ENCODE measurements around the gene PLA2G4B. TPM values are rescaled to one million over a fixed set of nuclear protein-coding genes. Genes with fewer than 3 reads are reported as not detected.

Gene PLA2G4B
- total and polyA plus RNA-seq, 2 of the 8 experiments (the other 6 are each of a cell fraction or from before 2014, with no cell fraction given): 4.2 to 9.2 TPM

GRCh38 chr15:41794081-41794480, 44.6 kb upstream of the PLA2G4B start:
- H4K8ac ChIP-seq (ENCODE audit: extremely low read depth, insufficient read depth, low read length): no peak overlapping the region
- H2AFZ ChIP-seq (ENCODE audit: low read length): no peak overlapping the region
- H2BK15ac ChIP-seq (ENCODE audit: low read length): no peak overlapping the region
- POLR2A ChIA-PET (ENCODE audit: partially characterized antibody): no interaction called here
- H4K20me1 ChIP-seq (replicated peaks in 1 of 2; ENCODE audit: control insufficient read depth in 1 of 2, insufficient read depth in 2 of 2, low read length in 2 of 2): peaks cover 0 to under 1% of the 10 kb centered on the region in 2 experiments
- no peak overlapping the region for H2AK5ac ChIP-seq (ENCODE audit: low read depth, low read length)
- CTCF ChIA-PET (ENCODE audit: partially characterized antibody): interaction anchor here (1.1 to 2.7 kb wide), 6 partner anchors 11 to 190 kb away, joined by 3 to 15 read pairs (median 3); no protein-coding TSS in a partner anchor
- DNase-seq (ENCODE audit: low read depth in 1 of 2, low spot score in 2 of 2): no peak
- H3K79me2 ChIP-seq (ENCODE audit: control insufficient read depth in 1 of 2, insufficient read depth in 2 of 2, low read length in 2 of 2): no peaks in the 10 kb centered on the region; a peak in 1 of 4 replicates
- no peaks in the 10 kb centered on the region for H3K9me3 ChIP-seq (ENCODE audit: insufficient read depth in 2 of 2, low read depth in 1 of 2, low read length in 1 of 2)
- H3K4me3 ChIP-seq (ENCODE audit: extremely low read depth in 1 of 4, insufficient read depth in 2 of 4, low read depth in 3 of 4, low read length in 4 of 4): no peak overlapping the region
- no peak overlapping the region for H3K27ac ChIP-seq (ENCODE audit: low read depth, low read length)
- no peak overlapping the region for H4K5ac ChIP-seq (ENCODE audit: insufficient read length, low read depth, low read length)
- 88% methylated on average over 4 of the region's 4 CpGs; no CpG with 5 or more reads in 1 of the 2 experiments for WGBS, 2 experiments (ENCODE audit: extremely low coverage in 1 of 2, insufficient coverage in 1 of 2, insufficient read length in 1 of 2, insufficient replicate concordance in 2 of 2, low coverage in 1 of 2, low lambda C conversion rate in 2 of 2, missing lambda C conversion rate in 1 of 2)
- H2BK5ac ChIP-seq (ENCODE audit: low read depth, low read length): no peak overlapping the region
- H3K4me2 ChIP-seq (ENCODE audit: insufficient read depth in 1 of 2, low read depth in 2 of 2, low read length in 2 of 2): no peak overlapping the region
- no peak overlapping the region for H3K14ac ChIP-seq (ENCODE audit: insufficient read length)
- H4K91ac ChIP-seq (replicated peaks; ENCODE audit: insufficient read length, low read length): no peak overlapping the region
- H3K4me1 ChIP-seq (replicated peaks in 1 of 4; ENCODE audit: control insufficient read depth in 3 of 4, insufficient read depth in 4 of 4, low read length in 3 of 4): peaks cover 6 to 19% (median 13%) of the 10 kb centered on the region in 4 experiments; a peak in 6 of 7 replicates
- H2BK20ac ChIP-seq (ENCODE audit: low read length): no peak overlapping the region
- H3K79me1 ChIP-seq (ENCODE audit: low read depth, low read length): no peaks in the 10 kb centered on the region
- H2BK12ac ChIP-seq (ENCODE audit: low read depth, low read length): no peak overlapping the region
- H2BK120ac ChIP-seq (replicated peaks; ENCODE audit: low read depth, low read length): no peak overlapping the region
- no peak overlapping the region for H3K18ac ChIP-seq (ENCODE audit: extremely low read depth, low read length)
- no peak for FAIRE-seq
- no peak overlapping the region for H3K23ac ChIP-seq (ENCODE audit: insufficient read length)
- no peaks in the 10 kb centered on the region for H3K36me3 ChIP-seq (ENCODE audit: control insufficient read depth in 2 of 4, insufficient read depth in 4 of 4, low read length in 3 of 4)
- H3K27me3 ChIP-seq (replicated peaks in 1 of 4; ENCODE audit: control insufficient read depth in 3 of 4, extremely low read depth in 1 of 4, insufficient read depth in 3 of 4, low read length in 3 of 4): no peaks in the 10 kb centered on the region
- no peak overlapping the region for H3K4ac ChIP-seq (replicated peaks; ENCODE audit: insufficient read length, low read depth, low read length)
- no peaks in the 10 kb centered on the region for H3K23me2 ChIP-seq (ENCODE audit: low read depth, low read length)
- no peak overlapping the region for H3K56ac ChIP-seq (replicated peaks; ENCODE audit: insufficient read length, low read depth, low read length)
- no peak overlapping the region for H3K9ac ChIP-seq (replicated peaks in 1 of 4; ENCODE audit: extremely low read depth in 1 of 4, low read depth in 3 of 4, low read length in 3 of 4)
- TF ChIP-seq CEBPB (IDR thresholded peaks at IDR 0.05; ENCODE audit: low read depth, low read length): no peak
- TF ChIP-seq KDM1A (IDR thresholded peaks at IDR 0.05; ENCODE audit: borderline replicate concordance, low read length): no peak
- no peak for TF ChIP-seq KDM5A (IDR thresholded peaks at IDR 0.05; ENCODE audit: low read length)
- no peak for TF ChIP-seq PHF8 (conservative IDR thresholded peaks at IDR 0.05; ENCODE audit: low read depth, low read length)
- TF ChIP-seq CTCF (IDR thresholded peaks at IDR 0.05; ENCODE audit: control extremely low read depth in 1 of 3, insufficient read depth in 1 of 3, low read depth in 1 of 3, low read length in 3 of 3): no peak
- TF ChIP-seq HDAC2 (IDR thresholded peaks at IDR 0.05; ENCODE audit: borderline replicate concordance in 1 of 2, low read depth in 2 of 2, low read length in 2 of 2): no peak
- no peak for TF ChIP-seq TBP (IDR thresholded peaks at IDR 0.05; ENCODE audit: low read depth, low read length)
- no peak for TF ChIP-seq TAF7 (optimal IDR thresholded peaks at IDR 0.05; ENCODE audit: borderline replicate concordance, low read depth, low read length)
- TF ChIP-seq SP2 (IDR thresholded peaks at IDR 0.05; ENCODE audit: low read length): no peak
- no peak for TF ChIP-seq KDM4A (IDR thresholded peaks at IDR 0.05; ENCODE audit: low read depth, low read length, severe bottlenecking)
- TF ChIP-seq MAX (IDR thresholded peaks at IDR 0.05): no peak
